GM21447 (cell line): ENCODE data around the gene DNAJA2.
"Not testable (repeated sequence)": the region's sequence is repeated elsewhere in the genome, so short reads cannot be mapped to it uniquely, and the experiment has no call there.

Experiments used
- ATAC-seq: cut with Tn5 transposase; IDR thresholded peaks from one replicate; pipeline ENCODE4 v1.9.1; 2021; ENCODE audit not compliant: unreplicated experiment

DNAJA2 gene

DNA sequence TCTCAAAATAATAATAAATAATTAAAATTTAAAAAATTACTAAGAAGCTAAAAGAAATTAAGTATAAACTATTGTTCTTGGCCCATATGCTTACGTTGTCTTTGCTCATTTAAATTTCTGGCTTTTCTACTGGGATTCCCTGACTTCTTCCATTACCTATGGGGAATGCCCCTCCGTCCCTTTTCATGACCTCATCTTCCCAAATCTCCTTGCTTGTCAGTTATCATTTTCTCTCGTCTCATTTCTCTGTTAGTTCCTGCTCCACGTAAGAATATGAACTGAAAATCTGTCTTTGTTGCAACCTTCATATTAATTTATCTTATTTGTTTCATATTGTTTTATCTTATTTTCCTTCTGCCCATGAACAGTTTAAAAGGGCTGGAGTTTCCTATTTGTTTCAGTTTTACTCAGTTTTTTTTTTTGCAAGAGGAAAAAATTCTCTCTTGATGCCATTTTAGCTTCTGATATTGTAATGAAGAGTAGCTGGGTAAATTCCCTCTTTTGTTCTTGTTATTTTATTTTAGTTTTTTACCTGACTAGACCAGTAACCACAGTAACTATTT is 2.5 kb upstream of the DNAJA2 start:
- no peak for ATAC-seq

DNA sequence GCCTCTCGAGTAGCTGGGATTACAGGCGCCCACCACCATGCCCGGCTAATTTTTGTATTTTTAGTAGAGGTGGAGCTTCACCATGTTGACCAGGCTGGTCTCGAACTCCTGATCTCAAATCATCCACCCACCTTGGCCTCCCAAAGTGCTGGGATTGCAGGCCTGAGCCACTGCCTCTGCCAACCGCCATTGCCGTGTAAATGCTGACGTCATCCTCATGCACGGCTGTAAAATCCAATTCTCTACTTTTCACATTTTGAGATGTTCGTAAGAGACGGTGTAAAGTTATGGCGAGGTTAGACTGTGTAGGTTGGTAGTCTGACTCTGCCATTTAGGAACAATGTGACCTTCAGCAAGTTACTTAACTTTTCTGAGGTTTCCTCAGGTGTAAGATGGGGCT is 1.7 kb upstream of the DNAJA2 start:
- no peak for ATAC-seq

- ATAC-seq: no peak
Observed at GRCh38 chr16:46974352-46974751, 878 bp upstream of the DNAJA2 start.

GRCh38 chr16:46973996-46974324 is 486 bp upstream of the DNAJA2 start:
- ATAC-seq: peak; percentile 30

- ATAC-seq: peak; percentile 47
Observed at GRCh38 chr16:46972429-46973206, 856 bp downstream of the DNAJA2 start.

- no peak for ATAC-seq
Observed at GRCh38 chr16:46971271-46971670, 2.2 kb downstream of the DNAJA2 start.

DNA sequence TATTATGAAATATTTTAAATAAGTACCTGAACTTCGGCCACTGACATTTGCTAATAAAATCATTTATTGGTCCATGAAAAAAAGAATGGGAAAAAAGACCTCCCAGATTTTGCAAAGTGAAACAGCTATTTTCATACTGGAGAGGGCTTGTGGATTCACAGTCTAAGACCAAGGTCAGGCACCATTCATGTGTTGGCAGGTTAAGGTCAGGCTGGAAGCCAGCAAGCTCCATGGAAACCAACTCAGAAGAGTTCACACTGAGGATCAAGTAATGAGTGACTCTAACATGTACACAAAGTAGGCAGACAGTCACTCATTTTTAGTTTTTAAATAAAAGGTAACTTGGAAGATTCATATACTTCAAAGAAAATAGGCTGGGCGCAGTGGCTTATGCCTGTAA is 3.4 kb downstream of the DNAJA2 start:
- ATAC-seq: no peak

GRCh38 chr16:46968063-46968435 is 5.4 kb downstream of the DNAJA2 start:
- ATAC-seq: no peak

DNA sequence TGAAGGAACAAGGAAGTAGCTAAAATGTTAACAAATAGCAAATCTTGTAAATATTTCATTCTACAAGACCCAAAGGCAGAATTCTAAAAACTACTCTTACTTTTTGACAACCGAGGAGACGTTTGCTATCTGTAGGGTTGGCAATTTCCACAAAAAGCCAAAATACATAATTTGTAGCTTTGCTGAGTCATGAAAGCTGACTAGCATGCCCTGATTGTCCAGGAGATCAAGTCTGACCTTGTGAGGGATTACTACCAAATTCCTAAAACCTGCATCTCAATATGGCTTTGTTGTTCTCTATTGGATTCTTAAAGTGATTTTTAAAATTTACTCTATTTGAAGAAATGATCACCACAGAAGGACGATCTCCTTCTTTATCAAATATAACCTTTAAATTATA is 10.8 kb downstream of the DNAJA2 start:
- no peak for ATAC-seq

GRCh38 chr16:46961373-46962353 is 11.8 kb downstream of the DNAJA2 start:
- no peak for ATAC-seq

DNA sequence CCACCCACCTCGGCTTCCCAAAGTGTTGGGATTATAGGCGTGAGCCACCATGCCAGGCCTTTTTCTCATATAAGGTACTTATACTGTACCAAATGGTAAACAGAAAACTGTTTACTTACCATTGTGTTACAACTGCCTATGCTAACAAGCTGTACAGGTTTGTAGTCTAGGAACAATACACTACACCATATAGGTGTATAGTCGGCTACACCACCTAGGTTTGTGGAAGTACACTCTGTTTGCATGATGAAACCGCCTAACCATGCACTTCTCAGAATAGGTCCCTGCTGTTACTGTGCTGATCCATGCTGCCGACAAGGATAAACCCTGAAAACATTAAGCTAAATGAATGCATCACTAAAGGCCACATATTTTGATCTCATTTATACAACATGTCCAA is 18.9 kb downstream of the DNAJA2 start:
- no peak for ATAC-seq

DNA sequence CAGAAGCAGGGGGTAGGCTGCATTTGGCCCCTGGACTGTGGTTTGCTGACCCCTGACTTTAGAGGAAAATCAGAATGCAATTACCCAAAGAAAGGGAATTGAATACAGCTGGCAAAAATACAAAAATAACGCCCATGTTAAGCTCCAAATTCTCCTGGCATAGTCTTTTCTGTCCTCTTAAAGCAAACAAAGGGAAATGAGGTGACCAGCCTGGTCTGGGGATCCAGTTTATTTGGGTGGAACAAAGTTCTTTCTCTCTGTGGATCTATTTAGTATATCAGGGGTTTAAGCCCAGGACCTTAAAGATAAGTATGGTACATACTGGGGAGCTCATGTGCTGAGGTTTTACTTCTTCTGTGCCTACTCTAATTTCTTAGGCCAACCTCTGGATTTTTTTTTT is 23.5 kb downstream of the DNAJA2 start:
- no peak for ATAC-seq

DNA sequence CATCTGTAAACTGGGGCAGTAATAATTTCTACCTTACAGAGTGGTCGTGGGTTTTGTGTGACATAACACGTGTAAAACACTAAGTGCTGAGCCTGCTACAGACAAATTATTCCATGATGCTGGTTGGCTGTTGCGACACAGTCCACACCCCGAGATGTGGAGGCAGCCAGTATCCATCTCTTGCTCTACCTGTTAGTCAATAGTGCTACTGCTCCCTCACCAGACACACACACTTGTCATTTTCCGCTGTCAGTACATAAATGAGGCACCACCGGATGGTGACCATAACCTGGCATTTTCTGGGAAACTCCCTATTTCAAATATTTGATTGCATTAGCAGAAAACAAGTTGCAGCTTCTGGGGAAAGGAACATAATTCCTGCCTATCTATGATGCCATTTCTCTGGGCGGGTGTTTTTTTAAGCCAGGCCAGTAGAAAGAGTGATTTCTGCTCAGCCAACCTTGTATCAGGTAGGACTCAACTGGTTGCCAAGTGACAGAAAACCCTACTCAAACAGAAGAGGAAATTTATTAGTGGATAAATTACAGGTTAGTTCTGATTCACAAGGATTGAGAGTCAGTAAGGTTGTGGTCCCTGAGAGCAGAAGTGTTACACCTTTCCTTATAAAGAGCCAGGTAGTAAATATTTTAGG is 24.1 kb downstream of the DNAJA2 start:
- no peak for ATAC-seq

GRCh38 chr16:46948548-46949166 is 24.8 kb downstream of the DNAJA2 start:
- no peak for ATAC-seq

DNA sequence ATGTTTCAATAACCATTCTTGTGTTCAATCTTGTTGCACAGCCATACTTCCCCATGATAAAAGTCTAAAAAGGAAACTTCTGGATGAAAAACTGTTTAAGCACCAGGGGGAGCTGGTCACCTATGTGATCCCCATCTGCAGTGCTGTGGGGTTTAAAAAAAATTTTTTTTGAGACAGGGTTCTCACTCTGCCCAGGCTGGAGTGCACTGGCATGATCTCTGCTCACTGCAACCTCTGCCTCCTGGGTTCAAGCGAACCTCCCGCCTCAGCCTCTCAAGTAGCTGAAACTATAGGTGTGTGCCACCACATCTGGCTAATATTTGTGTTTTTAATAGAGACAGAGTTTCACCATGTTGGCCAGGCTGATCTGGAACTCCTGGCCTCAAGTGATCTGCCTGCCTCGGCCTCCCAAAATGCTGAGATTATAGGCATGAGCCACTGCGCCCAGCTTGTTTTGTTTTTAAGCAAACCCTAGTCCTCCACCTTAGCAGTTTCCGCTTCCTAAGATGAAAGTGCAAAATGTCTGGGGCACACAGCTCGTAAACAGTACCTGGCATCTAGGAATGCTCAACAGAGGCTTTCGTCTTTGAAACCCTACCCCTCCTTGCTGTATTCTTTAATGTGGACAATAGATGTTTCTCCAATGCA is 25.4 kb downstream of the DNAJA2 start:
- ATAC-seq: peak; percentile 73

- not testable (repeated sequence) for ATAC-seq
Observed at GRCh38 chr16:46944713-46945112, 28.8 kb downstream of the DNAJA2 start.

DNA sequence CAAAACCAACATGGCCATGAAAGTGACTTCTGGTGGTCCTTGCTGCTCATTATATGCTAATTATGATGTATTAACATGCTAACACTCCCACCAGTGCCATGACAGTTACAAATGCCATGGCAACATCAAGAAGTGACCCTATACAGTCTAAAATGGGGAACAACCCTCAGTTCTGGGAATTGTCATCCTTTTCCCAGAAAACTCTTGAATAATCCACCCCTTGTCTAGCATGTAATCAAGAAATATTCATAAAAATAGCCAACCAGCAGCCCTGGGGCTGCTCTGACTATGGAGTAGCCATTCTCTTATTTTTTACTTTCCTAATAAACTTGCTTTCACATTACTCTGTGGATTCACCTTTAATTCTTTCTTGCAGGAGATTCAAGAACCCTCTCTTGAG is 35.9 kb downstream of the DNAJA2 start:
- no peak for ATAC-seq

GRCh38 chr16:46932802-46933201 is 40.7 kb downstream of the DNAJA2 start:
- ATAC-seq: no peak

DNA sequence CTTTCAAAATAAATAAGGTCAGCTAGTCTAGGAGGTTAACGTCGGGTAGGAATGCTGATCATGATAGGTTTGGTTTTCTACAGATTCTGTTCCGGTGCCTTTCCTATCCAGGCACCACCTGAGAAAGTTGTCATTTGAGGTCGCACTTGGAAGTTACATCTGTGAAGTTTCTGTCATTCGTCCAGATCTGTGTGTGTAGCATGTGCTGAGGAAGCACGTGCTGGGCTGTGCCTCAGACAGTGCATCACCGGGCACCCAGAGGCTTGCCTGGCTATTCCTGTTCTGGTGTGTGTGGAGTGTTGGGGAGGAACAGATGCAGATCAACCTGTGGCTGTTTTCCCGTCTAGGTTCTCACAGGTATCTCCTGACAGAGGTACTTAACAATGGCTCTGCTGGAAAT is 42.6 kb downstream of the DNAJA2 start:
- no peak for ATAC-seq
